Psoas muscle (tissue), 8 donors: ENCODE results near the gene SH3BGRL3. TPM values are rescaled to one million over a fixed set of nuclear protein-coding genes. Genes with fewer than 3 reads are reported as not detected.

Source experiments
- ATAC-seq, 4 donors: fragments of 200-7000 bp; cut with Tn5 transposase; one replicate each; pipeline ENCODE4 v1.9.1; 2020; ENCODE audit warnings: moderate library complexity in 3 of 4, mild to moderate bottlenecking in 2 of 4
- DNase-seq, 2 donors: peaks; one replicate each; pipeline ENCODE4 v3.0.0-alpha.2; 2020
- H3K27ac ChIP-seq: fragments of 200-600 bp; one replicate; pipeline ENCODE4 v1.8.0; 2022
- H3K27me3 ChIP-seq, 3 donors: fragments of 200-600 bp in 1 of 3; one replicate each; pipeline versions ENCODE4 v1.6.1 to v1.8.0; 2013 to 2022; ENCODE audit warnings: low read length in 2 of 3, mild to moderate bottlenecking in 2 of 3, moderate library complexity in 1 of 3; ENCODE audit not compliant: insufficient read depth in 3 of 3
- H3K36me3 ChIP-seq, 2 donors: fragments of 200-600 bp in 1 of 2; one replicate each; pipeline versions ENCODE4 v1.6.1 to v1.8.0; 2013 to 2022; ENCODE audit warnings: low read depth in 1 of 2, mild to moderate bottlenecking in 1 of 2, moderate library complexity in 1 of 2; ENCODE audit not compliant: insufficient read depth in 1 of 2
- H3K4me1 ChIP-seq: fragments of 200-600 bp; one replicate; pipeline ENCODE4 v1.8.0; 2022
- H3K4me3 ChIP-seq: fragments of 200-600 bp; one replicate; pipeline ENCODE4 v1.8.0; 2022; ENCODE audit warnings: mild to moderate bottlenecking
- H3K9me3 ChIP-seq: fragments of 200-600 bp; one replicate; pipeline ENCODE4 v1.8.0; 2022
- CTCF ChIP-seq: fragments of 200-600 bp; IDR thresholded peaks from one replicate; pipeline ENCODE4 v1.8.0; 2022; ENCODE audit warnings: antibody characterized with exemption
- WGBS, 3 donors: extraction: QIAGEN DNeasy Blood & Tissue Kit; methylation state at CpG; one replicate each; pipeline versions ENCODE4 v1.1.6 to v1.1.7; 2013; 5-methylcytosine and 5-hydroxymethylcytosine counted together
- intact Hi-C, 2 donors: fragments of 100-400 bp; cut with DNase I; formaldehyde crosslinking; loops; one replicate each; pipeline versions ENCODE4 v1.11.0 to v1.14.2; 2022
- polyA plus RNA-seq, 3 donors: library from polyadenylated mRNA; stranded (reverse); fragments of 200-250 nt; gene quantifications; one replicate each; pipeline ENCODE4 v1.2.3, GENCODE V29; 2013
- total RNA-seq, 4 donors: library from RNA; stranded (reverse); fragmentation: NEBNext Ultra II Directional in 2 of 4; extraction: Animal tissue kit (Norgen Biotek cat#: 25700) in 2 of 4; gene quantifications; one replicate each; pipeline versions ENCODE4 v1.2.1 to v1.2.4, GENCODE V29; 2021 to 2023
- donor health status: healthy with polysubstance abuse.
- donor health status: DM: no; HTN: no; CAD: no; lungs with moderate emphysema.
- donor health status: Bipolar disorder and iron deficiency.
- donor health status: healthy.
- donor health status: DM: yes; HTN: yes; CAD: no.
- donor health status: DM: no; HTN: no; CAD: no.
- donor health status: DM: no; HTN: no; CAD: no.
- donor health status: DM: yes; HTN: yes; CAD: no.

Gene SH3BGRL3
- total and polyA plus RNA-seq, 7 donors, result 10.9 to 78.1 (median 22.2) TPM

GRCh38 chr1:26314501-26314900 lies 34.6 kb downstream of the SH3BGRL3 start:
- WGBS, 3 donors, result 89 to 93% (median 91%) methylated on average over 5 of the region's 5 CpGs
- Histone ChIP-seq H3K27ac (no peak overlapping the region), H3K9me3 (no peaks in the 10 kb centered on the region), H3K4me3 (no peak overlapping the region), H3K4me1 (no peaks in the 10 kb centered on the region), H3K27me3 (no peaks in the 10 kb centered on the region), H3K36me3 (no peaks in the 10 kb centered on the region)
- no peak for TF ChIP-seq CTCF
- intact Hi-C loops, result no loop called here
- ATAC-seq, result no peak
- no peak for DNase-seq

- Histone ChIP-seq H3K36me3 (no peaks in the 10 kb centered on the region), H3K9me3 (no peaks in the 10 kb centered on the region), H3K4me1 (peaks cover under 1% of the 10 kb centered on the region), H3K27ac (no peak overlapping the region), H3K4me3 (no peak overlapping the region), H3K27me3 (peaks cover 0 to 3% (median 0%) of the 10 kb centered on the region in 3 donors)
- no peak for TF ChIP-seq CTCF
- 76 to 86% (median 84%) methylated on average over 8 of the region's 8 CpGs for WGBS, 3 donors
- ATAC-seq, result no peak
- intact Hi-C loops, result no loop called here
- DNase-seq, result no peak
Measured at GRCh38 chr1:26315874-26316850, 36.3 kb downstream of the SH3BGRL3 start.

- peaks cover 0 to 3% (median 0%) of the 10 kb centered on the region in 3 donors for H3K27me3 ChIP-seq
- no peak overlapping the region for H3K4me3 ChIP-seq
- ATAC-seq (no peak), DNase-seq (no peak)
- H3K27ac ChIP-seq, result no peak overlapping the region
- intact Hi-C loops, result no loop called here
- TF ChIP-seq CTCF, result no peak
- H3K9me3 ChIP-seq, result no peaks in the 10 kb centered on the region
- no peaks in the 10 kb centered on the region for H3K36me3 ChIP-seq
- 86 to 94% (median 91%) methylated on average over 2 of the region's 2 CpGs for WGBS, 3 donors
- H3K4me1 ChIP-seq, result peaks cover 4% of the 10 kb centered on the region
Measured at GRCh38 chr1:26317146-26317545, 37.3 kb downstream of the SH3BGRL3 start.

- DNase-seq (no peak), ATAC-seq (no peak)
- intact Hi-C loops, result no loop called here
- H3K27me3 ChIP-seq, result peaks cover 0 to 3% (median 0%) of the 10 kb centered on the region in 3 donors
- H3K9me3 ChIP-seq, result no peaks in the 10 kb centered on the region
- peaks cover 4% of the 10 kb centered on the region for H3K4me1 ChIP-seq
- H3K4me3 ChIP-seq, result no peak within 1 kb of the TSS
- WGBS, 3 donors, result 70 to 78% (median 72%) methylated on average over 12 of the region's 12 CpGs
- no peak within 1 kb of the TSS for H3K27ac ChIP-seq
- H3K36me3 ChIP-seq, result no peaks in the 10 kb centered on the region
- no peak for TF ChIP-seq CTCF
Measured at GRCh38 chr1:26317612-26318337, 37.9 kb downstream of the SH3BGRL3 start, which contains the start of gene CD52. Gene CD52 (plus strand): TSS chr1:26317958. CDS start chr1:26318018, 60 bp downstream.
